Measurements from ENCODE around the gene TBX4. TPM values are rescaled to one million over a fixed set of nuclear protein-coding genes. Genes with fewer than 3 reads are reported as not detected.

The TBX4 gene
- total RNA-seq, 4 donors from 2014 or later = not detected

DNA sequence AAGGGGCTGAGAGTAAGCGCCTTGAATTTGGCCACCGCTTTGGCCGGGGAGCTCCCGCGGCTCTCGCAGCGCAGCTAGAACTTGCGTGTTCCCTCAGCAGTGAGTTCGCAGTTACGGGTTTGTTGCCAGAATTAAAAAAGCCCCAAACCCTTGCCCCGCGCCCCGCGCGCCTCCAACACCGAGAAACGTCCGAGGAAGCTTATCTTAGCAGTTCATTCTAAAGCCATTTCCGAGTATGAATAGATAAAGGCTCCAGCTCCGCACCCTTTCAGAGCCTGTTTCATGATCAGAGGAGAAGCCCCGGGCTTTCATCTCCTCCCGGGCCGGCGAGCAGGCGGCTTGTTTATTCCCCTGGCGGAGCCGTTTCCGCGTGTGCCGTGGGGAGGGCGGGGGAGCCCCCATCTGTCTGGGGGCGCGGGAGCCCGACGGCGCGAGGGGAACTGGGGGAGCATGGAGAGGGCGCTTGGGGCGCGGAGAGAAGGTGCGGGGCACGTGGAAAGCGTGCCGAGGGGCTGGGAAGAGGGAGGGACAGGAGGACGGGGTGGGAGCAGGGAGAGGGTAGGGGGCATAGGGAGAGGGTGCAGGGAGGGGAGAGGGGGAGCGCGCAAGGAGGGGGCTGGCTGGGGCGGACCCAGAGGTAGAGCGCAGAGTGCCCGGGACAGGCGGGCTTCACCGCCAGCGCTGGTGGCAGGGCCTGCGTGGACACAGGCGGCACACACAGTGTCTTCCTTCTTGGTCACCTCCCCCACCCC, 9.9 kb downstream of the TBX4 start:
- no peak for ATAC-seq
- in situ Hi-C loops (cut with MboI; ENCODE audit: low sequenced_read_pairs in 4 of 4) (no loop called here), intact Hi-C loops (cut with DNase I; ENCODE audit: low total_unique reads) (no loop called here)
- no peak for DNase-seq
- TF ChIP-seq, protein P1, sequence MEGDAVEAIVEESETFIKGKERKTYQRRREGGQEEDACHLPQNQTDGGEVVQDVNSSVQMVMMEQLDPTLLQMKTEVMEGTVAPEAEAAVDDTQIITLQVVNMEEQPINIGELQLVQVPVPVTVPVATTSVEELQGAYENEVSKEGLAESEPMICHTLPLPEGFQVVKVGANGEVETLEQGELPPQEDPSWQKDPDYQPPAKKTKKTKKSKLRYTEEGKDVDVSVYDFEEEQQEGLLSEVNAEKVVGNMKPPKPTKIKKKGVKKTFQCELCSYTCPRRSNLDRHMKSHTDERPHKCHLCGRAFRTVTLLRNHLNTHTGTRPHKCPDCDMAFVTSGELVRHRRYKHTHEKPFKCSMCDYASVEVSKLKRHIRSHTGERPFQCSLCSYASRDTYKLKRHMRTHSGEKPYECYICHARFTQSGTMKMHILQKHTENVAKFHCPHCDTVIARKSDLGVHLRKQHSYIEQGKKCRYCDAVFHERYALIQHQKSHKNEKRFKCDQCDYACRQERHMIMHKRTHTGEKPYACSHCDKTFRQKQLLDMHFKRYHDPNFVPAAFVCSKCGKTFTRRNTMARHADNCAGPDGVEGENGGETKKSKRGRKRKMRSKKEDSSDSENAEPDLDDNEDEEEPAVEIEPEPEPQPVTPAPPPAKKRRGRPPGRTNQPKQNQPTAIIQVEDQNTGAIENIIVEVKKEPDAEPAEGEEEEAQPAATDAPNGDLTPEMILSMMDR (IDR thresholded peaks at IDR 0.05 in 4 of 5, conservative IDR thresholded peaks at IDR 0.05 in 1 of 5) = no peak
- TF ChIP-seq POLR2A (IDR thresholded peaks at IDR 0.05) = no peak
- Histone ChIP-seq H3K4me1 (no peaks in the 10 kb centered on the region), H3K27ac (no peak overlapping the region), H3K27me3 (peaks cover 20 to 46% (median 35%) of the 10 kb centered on the region in 3 donors), H3K9me3 (no peaks in the 10 kb centered on the region), H3K4me3 (peak overlapping the region in 3 of 4 donors; percentile 29 to 40 (median 31)), H3K36me3 (no peaks in the 10 kb centered on the region)

- DNase-seq (no peak), ATAC-seq (no peak)
- in situ Hi-C loops (cut with MboI; ENCODE audit: low sequenced_read_pairs in 4 of 4) (no loop called here), intact Hi-C loops (cut with DNase I; ENCODE audit: low total_unique reads) (no loop called here)
- H3K9me3 ChIP-seq = no peaks in the 10 kb centered on the region
- H3K27me3 ChIP-seq = peaks cover 13 to 39% (median 29%) of the 10 kb centered on the region in 3 donors
- no peak overlapping the region for H3K4me3 ChIP-seq
- H3K36me3 ChIP-seq = no peaks in the 10 kb centered on the region
- no peaks in the 10 kb centered on the region for H3K4me1 ChIP-seq
- H3K27ac ChIP-seq = no peak overlapping the region
- TF ChIP-seq POLR2A (IDR thresholded peaks at IDR 0.05) = no peak
- TF ChIP-seq, protein P1 (IDR thresholded peaks at IDR 0.05 in 4 of 5, conservative IDR thresholded peaks at IDR 0.05 in 1 of 5) = no peak
Observed at GRCh38 chr17:61462719-61463315, 10.6 kb downstream of the TBX4 start.

DNA sequence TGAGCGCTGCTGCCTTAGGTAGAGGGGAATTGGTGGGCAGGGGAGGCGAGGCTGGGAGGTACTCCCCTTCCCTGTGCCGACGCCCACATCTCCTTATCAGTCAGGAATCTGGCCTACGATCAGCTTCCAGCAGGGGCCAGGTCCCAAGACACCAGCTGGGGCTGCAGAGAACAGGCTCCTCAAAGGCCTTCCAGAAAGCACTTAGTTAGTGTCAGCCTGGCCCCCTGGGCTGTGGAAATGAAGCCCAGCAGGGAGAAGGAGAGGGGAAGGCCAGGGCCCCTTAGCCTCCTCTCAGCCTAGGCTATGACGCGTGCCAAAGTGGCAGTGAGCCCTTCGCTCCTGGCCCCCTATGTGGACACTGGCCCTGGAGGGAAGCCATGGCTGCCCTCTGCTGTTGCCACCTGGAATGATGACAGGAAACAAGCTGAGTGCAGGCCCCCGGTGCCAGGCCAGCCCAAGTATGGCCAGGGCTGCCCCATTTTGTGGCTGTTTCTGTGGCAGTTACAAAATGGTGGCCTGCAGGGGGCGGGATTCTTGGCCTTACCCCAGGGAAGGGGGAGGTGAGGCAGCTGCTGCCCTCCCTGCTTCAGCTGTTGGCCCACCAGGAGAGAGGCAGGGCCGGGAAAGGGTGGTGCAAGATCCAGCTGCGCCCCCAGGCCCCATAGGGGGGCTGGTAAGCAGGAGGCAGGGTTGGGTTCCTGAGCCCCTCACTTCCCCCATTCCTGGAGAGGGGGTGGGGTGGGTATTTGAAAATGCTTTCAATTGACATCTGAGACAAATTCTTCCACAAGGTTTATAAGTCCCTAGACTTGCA, 11.3 kb downstream of the TBX4 start:
- intact Hi-C loops (cut with DNase I; ENCODE audit: low total_unique reads) (no loop called here), in situ Hi-C loops (cut with MboI; ENCODE audit: low sequenced_read_pairs in 4 of 4) (no loop called here)
- Histone ChIP-seq H3K36me3 (no peaks in the 10 kb centered on the region), H3K9me3 (no peaks in the 10 kb centered on the region), H3K4me3 (no peak overlapping the region), H3K27me3 (peaks cover 8 to 34% (median 24%) of the 10 kb centered on the region in 3 donors), H3K27ac (no peak overlapping the region), H3K4me1 (no peaks in the 10 kb centered on the region)
- TF ChIP-seq, protein P1 (IDR thresholded peaks at IDR 0.05 in 4 of 5, conservative IDR thresholded peaks at IDR 0.05 in 1 of 5) = no peak
- TF ChIP-seq POLR2A (IDR thresholded peaks at IDR 0.05) = no peak
- DNase-seq (no peak), ATAC-seq (no peak)

DNA sequence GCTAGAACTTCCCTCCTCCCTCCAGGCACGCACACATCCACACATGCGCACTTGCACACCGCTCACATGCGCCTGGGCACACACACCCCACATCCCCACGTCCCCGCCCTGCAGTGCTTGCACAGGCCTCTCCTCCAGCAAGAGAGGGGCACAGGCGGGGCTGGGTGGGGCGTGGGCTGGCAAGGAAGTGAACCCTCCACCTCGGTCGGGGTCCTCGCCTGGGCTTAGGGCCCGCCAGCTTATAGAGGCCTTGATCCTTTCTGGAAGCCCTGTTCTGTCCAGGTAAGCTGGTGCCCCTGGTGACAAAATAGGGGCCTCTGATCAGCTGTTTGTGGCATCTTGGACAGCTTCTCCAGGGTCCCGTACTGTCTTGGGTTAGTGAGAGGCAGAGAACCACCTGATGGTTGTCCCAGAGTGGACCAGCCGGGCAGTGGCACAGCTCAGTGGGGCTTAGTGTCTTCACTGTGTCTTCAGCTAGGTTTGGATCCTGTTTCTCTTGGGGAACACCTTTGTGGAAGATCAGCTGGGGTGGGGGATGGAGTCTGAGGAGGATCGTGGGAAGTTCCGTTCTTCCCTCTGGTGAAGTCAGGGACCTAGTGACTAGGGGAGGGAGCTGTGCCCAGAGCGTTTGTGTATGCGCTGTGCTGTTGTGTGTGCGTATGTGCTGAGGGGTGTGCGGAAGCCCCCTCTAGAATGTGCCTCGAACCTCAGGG, 12.1 kb downstream of the TBX4 start:
- ATAC-seq = no peak
- Histone ChIP-seq H3K36me3 (no peaks in the 10 kb centered on the region), H3K27ac (no peak overlapping the region), H3K4me3 (no peak overlapping the region), H3K4me1 (no peaks in the 10 kb centered on the region), H3K27me3 (peaks cover 8 to 30% (median 20%) of the 10 kb centered on the region in 3 donors), H3K9me3 (no peaks in the 10 kb centered on the region)
- no peak for DNase-seq
- intact Hi-C loops (cut with DNase I; ENCODE audit: low total_unique reads) (no loop called here), in situ Hi-C loops (cut with MboI; ENCODE audit: low sequenced_read_pairs in 4 of 4) (no loop called here)
- TF ChIP-seq, protein P1 (IDR thresholded peaks at IDR 0.05 in 4 of 5, conservative IDR thresholded peaks at IDR 0.05 in 1 of 5) = no peak
- no peak for TF ChIP-seq POLR2A (IDR thresholded peaks at IDR 0.05)

Data from gastrocnemius medialis (tissue), 4 donors.